GM19193 (cell line): Measurements from ENCODE around the gene SEMA4D.

Source experiments
- POLR2A ChIP-seq: IDR thresholded peaks from 4 replicates; pipeline ENCODE4 v1.6.1; 2011; ENCODE audit not compliant: insufficient read depth, insufficient read length; ENCODE audit errors: extremely low read depth

The SEMA4D gene

DNA sequence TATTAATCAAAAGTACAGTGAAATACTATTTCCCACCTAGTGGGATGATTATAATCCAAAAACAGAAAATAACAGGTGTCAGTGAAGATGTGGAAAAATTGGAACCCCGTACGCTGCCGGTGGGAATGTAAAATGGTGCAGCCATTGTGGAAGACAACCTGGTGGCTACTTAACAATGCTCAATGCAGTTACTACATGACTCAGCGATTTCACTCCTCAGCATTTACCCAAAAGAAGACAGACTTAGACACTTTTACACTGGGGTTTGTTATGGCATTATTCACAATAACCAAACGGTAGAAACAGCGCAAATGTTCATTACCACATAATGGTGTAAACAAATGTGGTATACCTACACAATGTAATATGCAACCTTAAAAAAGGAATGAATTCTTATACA is 155.7 kb downstream of the SEMA4D start:
- TF ChIP-seq POLR2A, result no peak

DNA sequence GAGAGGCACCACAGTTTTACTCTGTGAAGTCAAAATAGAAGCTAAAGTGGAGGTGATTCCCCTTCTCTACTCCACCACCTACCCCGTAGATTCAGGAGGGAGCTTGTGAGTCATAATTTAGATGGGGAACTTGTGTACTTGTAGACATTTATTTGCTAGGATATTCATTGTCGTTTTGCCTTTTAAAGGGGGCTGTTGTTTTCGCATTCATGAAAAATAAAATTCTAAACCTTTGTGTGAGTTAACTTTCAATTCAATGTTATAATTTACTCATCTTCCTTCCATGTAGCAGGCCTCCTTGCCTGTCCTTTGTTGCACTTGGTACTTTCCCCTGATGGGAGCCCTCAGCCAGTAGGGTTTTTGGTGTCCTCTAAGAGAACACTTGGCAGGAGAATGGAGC is 157.6 kb downstream of the SEMA4D start:
- no peak for TF ChIP-seq POLR2A

- TF ChIP-seq POLR2A, result no peak
These were observed 158.1 kb downstream of the SEMA4D start for GRCh38 chr9:89339807-89340206.

DNA sequence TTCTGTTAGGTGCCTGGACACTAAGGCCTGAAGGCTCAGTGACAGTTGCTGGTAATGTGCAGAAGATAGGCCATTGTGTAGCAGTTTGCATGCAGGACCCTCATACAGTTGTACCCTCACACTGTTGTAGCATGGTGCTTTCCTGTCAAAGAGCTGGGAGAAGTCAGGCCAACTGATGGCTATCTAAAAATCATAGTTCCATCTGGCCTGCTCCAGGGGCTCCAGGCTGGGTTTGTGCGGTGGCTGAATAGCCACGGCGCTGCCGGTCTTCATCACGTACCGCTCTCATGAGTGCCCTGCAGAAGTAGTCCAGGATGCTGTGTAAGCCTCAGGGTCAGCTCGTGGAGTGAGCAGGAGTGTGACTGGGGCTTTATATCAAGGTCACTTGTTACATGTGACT is 167.4 kb downstream of the SEMA4D start:
- no peak for TF ChIP-seq POLR2A

- no peak for TF ChIP-seq POLR2A
These were observed 168.0 kb downstream of the SEMA4D start for GRCh38 chr9:89329917-89330316.

DNA sequence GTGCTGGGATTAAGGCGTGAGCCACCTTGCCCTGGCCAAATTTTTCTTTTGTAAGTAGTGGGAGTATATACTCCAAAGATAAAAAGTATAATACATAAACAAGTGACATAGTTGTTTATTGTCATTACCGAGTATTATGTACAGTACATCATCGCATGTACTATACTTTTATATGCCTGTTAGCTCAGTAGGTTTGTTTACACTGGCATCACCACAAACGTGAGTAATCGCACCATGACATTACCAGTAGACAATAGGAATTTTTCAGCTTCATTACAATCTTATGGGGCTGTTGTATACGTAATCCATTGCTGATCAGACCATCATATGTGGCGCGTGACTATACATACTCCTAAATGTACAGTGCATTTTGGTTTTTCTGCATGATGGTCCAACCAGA is 169.8 kb downstream of the SEMA4D start:
- no peak for TF ChIP-seq POLR2A

GRCh38 chr9:89325733-89326132 is 172.2 kb downstream of the SEMA4D start:
- TF ChIP-seq POLR2A, result no peak

DNA sequence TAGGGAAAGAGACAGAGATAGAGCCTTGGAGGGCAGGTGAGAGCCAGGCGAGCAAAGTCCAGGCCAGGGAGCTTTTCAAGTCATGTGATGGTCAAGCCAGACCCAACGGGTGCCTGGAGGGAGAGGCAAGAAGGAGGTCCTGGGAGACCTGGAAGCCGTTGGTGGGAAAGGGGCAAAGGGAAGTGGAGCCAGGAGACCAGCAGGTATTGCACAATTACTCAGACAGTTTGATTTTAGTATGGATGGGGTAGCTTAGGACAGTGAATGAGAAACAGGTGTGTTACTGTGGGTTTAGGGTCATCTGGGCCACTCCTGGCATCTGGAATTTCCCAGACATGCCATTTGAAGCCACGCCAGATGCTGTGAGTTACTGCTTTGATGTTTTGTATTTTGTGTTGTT is 174.5 kb downstream of the SEMA4D start:
- TF ChIP-seq POLR2A, result no peak

DNA sequence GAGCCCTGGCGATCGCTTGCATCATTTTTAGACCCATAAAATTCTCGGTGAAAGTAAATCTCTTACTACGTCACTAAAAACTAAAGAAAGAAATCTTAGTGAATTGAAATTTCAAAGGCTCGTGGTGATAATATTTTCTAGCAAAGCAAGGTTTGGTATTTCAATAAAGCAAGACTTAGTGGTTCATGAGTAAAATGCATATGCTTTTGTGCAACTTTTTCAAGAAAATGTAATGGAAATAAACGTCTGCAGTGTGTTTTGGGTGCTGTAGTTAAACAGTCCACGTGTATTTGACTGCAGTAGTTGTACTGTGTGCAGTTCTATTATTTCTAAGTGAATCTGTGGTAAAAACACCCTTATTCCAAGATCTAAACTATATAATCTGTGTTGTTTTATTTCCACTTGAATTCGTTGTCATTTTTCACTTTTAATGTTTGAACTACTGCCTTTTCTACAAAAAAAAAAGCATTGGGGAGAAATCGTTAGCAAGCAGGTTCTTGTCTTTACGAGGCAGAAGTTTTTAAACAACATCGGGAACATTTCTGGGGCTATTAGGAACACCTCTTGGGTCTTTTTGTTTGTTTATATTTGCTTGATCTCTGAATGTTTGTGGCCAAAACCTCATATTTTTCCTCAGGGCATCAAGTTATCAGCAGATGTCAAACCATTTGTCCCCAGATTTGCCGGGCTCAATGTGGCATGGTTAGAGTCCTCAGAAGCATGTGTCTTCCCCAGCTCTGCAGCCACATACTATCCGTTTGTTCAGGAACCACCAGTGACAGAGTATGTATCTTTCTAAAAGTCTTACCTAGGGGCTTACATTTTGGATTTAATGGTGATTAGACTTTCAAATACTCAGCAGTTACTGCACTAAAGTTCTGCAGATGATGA is 178.7 kb downstream of the SEMA4D start:
- TF ChIP-seq POLR2A, result no peak

GRCh38 chr9:89318123-89319014 is 179.5 kb downstream of the SEMA4D start, which contains the start of gene SECISBP2:
SECISBP2 (plus strand) TSS chr9:89318500; CDS start chr9:89318577, 77 bp downstream.
- peak; percentile 98 for TF ChIP-seq POLR2A

DNA sequence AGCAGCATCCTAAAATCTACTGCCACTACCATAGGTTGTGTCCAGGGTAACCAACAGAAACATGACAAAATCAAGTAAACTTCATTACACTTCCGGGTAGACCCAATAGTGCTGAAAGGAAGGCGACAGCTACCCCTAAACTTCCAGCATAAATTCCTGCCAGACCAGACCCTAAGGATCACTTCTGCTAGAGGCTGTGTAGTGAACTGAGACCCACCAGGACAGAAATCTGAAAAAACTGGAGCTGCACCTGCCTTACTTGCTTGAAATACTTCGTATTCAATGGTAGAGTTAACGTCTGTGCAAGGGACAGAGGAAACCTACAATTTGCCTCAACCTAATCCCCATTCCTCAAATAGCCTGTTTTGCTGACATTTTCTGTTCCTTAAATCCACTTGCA is 180.6 kb downstream of the SEMA4D start:
- TF ChIP-seq POLR2A, result no peak

DNA sequence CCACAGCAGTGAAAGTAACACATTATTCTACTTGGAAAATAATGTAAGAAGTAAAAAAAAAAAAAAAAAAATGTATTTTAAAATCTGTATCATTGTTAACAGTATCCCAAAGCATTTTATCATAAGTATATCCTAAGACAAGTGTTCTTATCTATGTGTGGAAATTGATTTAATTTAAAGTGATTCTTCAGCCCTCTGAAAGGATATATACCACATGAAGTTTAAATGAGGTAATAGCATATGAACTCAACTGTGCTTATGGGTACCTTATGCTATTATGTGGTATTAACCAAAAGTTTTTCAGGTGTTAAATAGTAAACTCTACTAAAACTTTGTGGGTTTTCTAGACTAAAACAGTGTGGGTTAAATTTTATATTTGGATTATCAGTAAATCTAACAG is 182.4 kb downstream of the SEMA4D start:
- TF ChIP-seq POLR2A, result no peak

- TF ChIP-seq POLR2A, result no peak
These were observed 183.0 kb downstream of the SEMA4D start for GRCh38 chr9:89314955-89315354.

GRCh38 chr9:89313842-89314241 is 184.1 kb downstream of the SEMA4D start:
- no peak for TF ChIP-seq POLR2A

GRCh38 chr9:89312222-89312571 is 185.7 kb downstream of the SEMA4D start:
- TF ChIP-seq POLR2A, result no peak
